GM12891 (cell line): Measurements from ENCODE around the gene PUS1.

ENCODE experiments used
- POLR2A ChIP-seq: IDR thresholded peaks from 2 replicates; pipeline ENCODE4 v1.6.1; 2011; ENCODE audit warnings: low read depth, low read length, control low read depth
- TAF1 ChIP-seq: IDR thresholded peaks from 2 replicates; pipeline ENCODE4 v1.6.1; 2011; ENCODE audit warnings: low read depth, low read length, control low read depth

GRCh38 chr12:131929581-131930456, 743 bp downstream of the PUS1 start:
- TF ChIP-seq TAF1 (no peak), POLR2A (no peak)
